ENCODE data around the gene BICDL2.
"Not testable (repeated sequence)": the region's sequence is repeated elsewhere in the genome, so short reads cannot be mapped to it uniquely, and the experiment has no call there.

BICDL2 gene

GRCh38 chr16:3057181-3058138 lies 20.7 kb upstream of the BICDL2 start:
- Histone ChIP-seq H3K4me1 (ENCODE audit: control insufficient read depth in 5 of 5, insufficient read depth in 5 of 5, low read length in 5 of 5) (peaks cover 0 to 32% (median 21%) of the 10 kb centered on the region in 5 donors), H3K4me3 (ENCODE audit: low read depth in 1 of 5, low read length in 5 of 5) (peak overlapping the region in 2 of 5 donors; percentile 74 to 80), H3K9me3 (ENCODE audit: control insufficient read depth in 5 of 5, low read length in 5 of 5) (no peaks in the 10 kb centered on the region), H3K27me3 (ENCODE audit: control insufficient read depth in 5 of 5, insufficient read depth in 4 of 5, low read length in 5 of 5) (no peaks in the 10 kb centered on the region), H3K36me3 (ENCODE audit: control insufficient read depth in 5 of 5, insufficient read depth in 5 of 5, low read length in 5 of 5) (peaks cover 0 to 11% (median 3%) of the 10 kb centered on the region in 5 donors), H3K27ac (ENCODE audit: low read depth, low read length) (no peak overlapping the region), H3K9ac (ENCODE audit: low read length in 5 of 5) (no peak overlapping the region)

GRCh38 chr16:3056336-3057180 lies 19.8 kb upstream of the BICDL2 start:
- H3K9ac ChIP-seq (ENCODE audit: low read length in 5 of 5): no peak overlapping the region
- H3K36me3 ChIP-seq (ENCODE audit: control insufficient read depth in 5 of 5, insufficient read depth in 5 of 5, low read length in 5 of 5): peaks cover 0 to 11% (median 3%) of the 10 kb centered on the region in 5 donors
- H3K4me3 ChIP-seq (ENCODE audit: low read depth in 1 of 5, low read length in 5 of 5): no peak overlapping the region
- H3K27ac ChIP-seq (ENCODE audit: low read depth, low read length): no peak overlapping the region
- H3K9me3 ChIP-seq (ENCODE audit: control insufficient read depth in 5 of 5, low read length in 5 of 5): no peaks in the 10 kb centered on the region
- H3K4me1 ChIP-seq (ENCODE audit: control insufficient read depth in 5 of 5, insufficient read depth in 5 of 5, low read length in 5 of 5): peaks cover 0 to 32% (median 21%) of the 10 kb centered on the region in 5 donors
- peaks cover 0 to under 1% (median 0%) of the 10 kb centered on the region in 5 donors for H3K27me3 ChIP-seq (ENCODE audit: control insufficient read depth in 5 of 5, insufficient read depth in 4 of 5, low read length in 5 of 5)

GRCh38 chr16:3055734-3056115 lies 19.0 kb upstream of the BICDL2 start:
- H3K27me3 ChIP-seq (ENCODE audit: control insufficient read depth in 5 of 5, insufficient read depth in 4 of 5, low read length in 5 of 5); H3K4me3 ChIP-seq (ENCODE audit: low read depth in 1 of 5, low read length in 5 of 5); H3K9ac ChIP-seq (ENCODE audit: low read length in 5 of 5); H3K27ac ChIP-seq (ENCODE audit: low read depth, low read length); H3K9me3 ChIP-seq (ENCODE audit: control insufficient read depth in 5 of 5, low read length in 5 of 5): not testable (repeated sequence)
- peaks cover 0 to 32% (median 21%) of the 10 kb centered on the region in 5 donors for H3K4me1 ChIP-seq (ENCODE audit: control insufficient read depth in 5 of 5, insufficient read depth in 5 of 5, low read length in 5 of 5)
- H3K36me3 ChIP-seq (ENCODE audit: control insufficient read depth in 5 of 5, insufficient read depth in 5 of 5, low read length in 5 of 5): peaks cover 0 to 11% (median 3%) of the 10 kb centered on the region in 5 donors

- H3K4me1 ChIP-seq (ENCODE audit: control insufficient read depth in 5 of 5, insufficient read depth in 5 of 5, low read length in 5 of 5): peaks cover 0 to 29% (median 20%) of the 10 kb centered on the region in 5 donors
- H3K27ac ChIP-seq (ENCODE audit: low read depth, low read length): no peak overlapping the region
- H3K9me3 ChIP-seq (ENCODE audit: control insufficient read depth in 5 of 5, low read length in 5 of 5): no peaks in the 10 kb centered on the region
- H3K9ac ChIP-seq (ENCODE audit: low read length in 5 of 5): no peak overlapping the region
- H3K4me3 ChIP-seq (ENCODE audit: low read depth in 1 of 5, low read length in 5 of 5): no peak overlapping the region
- H3K36me3 ChIP-seq (ENCODE audit: control insufficient read depth in 5 of 5, insufficient read depth in 5 of 5, low read length in 5 of 5): peaks cover 0 to 11% (median 3%) of the 10 kb centered on the region in 5 donors
- H3K27me3 ChIP-seq (ENCODE audit: control insufficient read depth in 5 of 5, insufficient read depth in 4 of 5, low read length in 5 of 5): peaks cover 0 to 10% (median 8%) of the 10 kb centered on the region in 5 donors
Measured at GRCh38 chr16:3054965-3055733, 18.4 kb upstream of the BICDL2 start.

- H3K4me3 ChIP-seq (ENCODE audit: low read depth in 1 of 5, low read length in 5 of 5); H3K9ac ChIP-seq (ENCODE audit: low read length in 5 of 5); H3K9me3 ChIP-seq (ENCODE audit: control insufficient read depth in 5 of 5, low read length in 5 of 5); H3K27ac ChIP-seq (ENCODE audit: low read depth, low read length): not testable (repeated sequence)
- peaks cover 0 to 14% (median 5%) of the 10 kb centered on the region in 5 donors for H3K4me1 ChIP-seq (ENCODE audit: control insufficient read depth in 5 of 5, insufficient read depth in 5 of 5, low read length in 5 of 5)
- H3K27me3 ChIP-seq (ENCODE audit: control insufficient read depth in 5 of 5, insufficient read depth in 4 of 5, low read length in 5 of 5): peaks cover 15 to 24% (median 22%) of the 10 kb centered on the region in 5 donors
- peaks cover 0 to 11% (median 3%) of the 10 kb centered on the region in 5 donors for H3K36me3 ChIP-seq (ENCODE audit: control insufficient read depth in 5 of 5, insufficient read depth in 5 of 5, low read length in 5 of 5)
Measured at GRCh38 chr16:3053330-3053710, 16.6 kb upstream of the BICDL2 start.

- not testable (repeated sequence) for H3K27ac ChIP-seq (ENCODE audit: low read depth, low read length); H3K9ac ChIP-seq (ENCODE audit: low read length in 5 of 5); H3K4me3 ChIP-seq (ENCODE audit: low read depth in 1 of 5, low read length in 5 of 5); H3K4me1 ChIP-seq (ENCODE audit: control insufficient read depth in 5 of 5, insufficient read depth in 5 of 5, low read length in 5 of 5); H3K9me3 ChIP-seq (ENCODE audit: control insufficient read depth in 5 of 5, low read length in 5 of 5)
- H3K36me3 ChIP-seq (ENCODE audit: control insufficient read depth in 5 of 5, insufficient read depth in 5 of 5, low read length in 5 of 5): peaks cover 0 to 11% (median 3%) of the 10 kb centered on the region in 5 donors
- peaks cover 20 to 30% (median 25%) of the 10 kb centered on the region in 5 donors for H3K27me3 ChIP-seq (ENCODE audit: control insufficient read depth in 5 of 5, insufficient read depth in 4 of 5, low read length in 5 of 5)
Measured at GRCh38 chr16:3052571-3053329, 16.0 kb upstream of the BICDL2 start.

- Histone ChIP-seq H3K4me1 (ENCODE audit: control insufficient read depth in 5 of 5, insufficient read depth in 5 of 5, low read length in 5 of 5) (peaks cover 0 to 14% (median 1%) of the 10 kb centered on the region in 5 donors), H3K9me3 (ENCODE audit: control insufficient read depth in 5 of 5, low read length in 5 of 5) (no peaks in the 10 kb centered on the region), H3K9ac (ENCODE audit: low read length in 5 of 5) (no peak overlapping the region), H3K36me3 (ENCODE audit: control insufficient read depth in 5 of 5, insufficient read depth in 5 of 5, low read length in 5 of 5) (peaks cover 0 to 11% (median 3%) of the 10 kb centered on the region in 5 donors), H3K4me3 (ENCODE audit: low read depth in 1 of 5, low read length in 5 of 5) (no peak overlapping the region), H3K27ac (ENCODE audit: low read depth, low read length) (no peak overlapping the region), H3K27me3 (ENCODE audit: control insufficient read depth in 5 of 5, insufficient read depth in 4 of 5, low read length in 5 of 5) (peaks cover 29 to 42% (median 35%) of the 10 kb centered on the region in 5 donors)
Measured at GRCh38 chr16:3051494-3051893, 14.8 kb upstream of the BICDL2 start.

GRCh38 chr16:3051009-3051408 lies 14.3 kb upstream of the BICDL2 start:
- Histone ChIP-seq H3K27me3 (ENCODE audit: control insufficient read depth in 5 of 5, insufficient read depth in 4 of 5, low read length in 5 of 5) (peaks cover 29 to 43% (median 36%) of the 10 kb centered on the region in 5 donors), H3K36me3 (ENCODE audit: control insufficient read depth in 5 of 5, insufficient read depth in 5 of 5, low read length in 5 of 5) (peaks cover 0 to 11% (median 3%) of the 10 kb centered on the region in 5 donors), H3K9ac (ENCODE audit: low read length in 5 of 5) (no peak overlapping the region), H3K27ac (ENCODE audit: low read depth, low read length) (no peak overlapping the region), H3K9me3 (ENCODE audit: control insufficient read depth in 5 of 5, low read length in 5 of 5) (no peaks in the 10 kb centered on the region), H3K4me3 (ENCODE audit: low read depth in 1 of 5, low read length in 5 of 5) (no peak overlapping the region), H3K4me1 (ENCODE audit: control insufficient read depth in 5 of 5, insufficient read depth in 5 of 5, low read length in 5 of 5) (peaks cover 0 to 18% (median 6%) of the 10 kb centered on the region in 5 donors)

- Histone ChIP-seq H3K36me3 (ENCODE audit: control insufficient read depth in 5 of 5, insufficient read depth in 5 of 5, low read length in 5 of 5) (peaks cover 0 to 11% (median 3%) of the 10 kb centered on the region in 5 donors), H3K4me1 (ENCODE audit: control insufficient read depth in 5 of 5, insufficient read depth in 5 of 5, low read length in 5 of 5) (peaks cover 0 to 24% (median 10%) of the 10 kb centered on the region in 5 donors), H3K27me3 (ENCODE audit: control insufficient read depth in 5 of 5, insufficient read depth in 4 of 5, low read length in 5 of 5) (peaks cover 29 to 46% (median 39%) of the 10 kb centered on the region in 5 donors), H3K9me3 (ENCODE audit: control insufficient read depth in 5 of 5, low read length in 5 of 5) (no peaks in the 10 kb centered on the region), H3K27ac (ENCODE audit: low read depth, low read length) (no peak overlapping the region), H3K4me3 (ENCODE audit: low read depth in 1 of 5, low read length in 5 of 5) (no peak overlapping the region), H3K9ac (ENCODE audit: low read length in 5 of 5) (no peak overlapping the region)
Measured at GRCh38 chr16:3050487-3050886, 13.7 kb upstream of the BICDL2 start.
